Body of pancreas (tissue), 4 donors: ENCODE data around the gene LENG9.

Source experiments
- CTCF ChIP-seq, 7 experiments: fragments of 450-650 bp in 4 of 7; fragments of 200-600 bp in 3 of 7; sonication (generic) in 3 of 7; IDR thresholded peaks; one replicate each; pipeline ENCODE4 v1.5.1; 2016 to 2019; ENCODE audit warnings: antibody characterized with exemption in 7 of 7
- POLR2A ChIP-seq, 3 donors: fragments of 450-650 bp; IDR thresholded peaks; one replicate each; pipeline ENCODE4 v1.6.1; 2016; ENCODE audit warnings: antibody characterized with exemption in 3 of 3, mild to moderate bottlenecking in 2 of 3

- peak; percentile 14 to 61 (median 60) for TF ChIP-seq POLR2A (IDR thresholded peaks at IDR 0.05)
- no peak for TF ChIP-seq CTCF (IDR thresholded peaks at IDR 0.05)
Observed at GRCh38 chr19:54451331-54451871, 12.2 kb downstream of the LENG9 start.
